Liver (tissue), 9 donors: Measurements from ENCODE around the gene HSD17B7. TPM values are rescaled to one million over a fixed set of nuclear protein-coding genes. Genes with fewer than 3 reads are reported as not detected.
"Not testable (repeated sequence)": the region's sequence is repeated elsewhere in the genome, so short reads cannot be mapped to it uniquely, and the experiment has no call there.

Experiments
- DNase-seq: peaks from one replicate; pipeline ENCODE4 v3.0.0-alpha.2; 2017; ENCODE audit warnings: low spot score
- H3K27ac ChIP-seq, 2 donors: one replicate each; pipeline ENCODE4 v1.7.0; 2013; ENCODE audit warnings: inconsistent platforms in 2 of 2, low read length in 2 of 2, control low read depth in 1 of 2, low read depth in 1 of 2, mild to moderate bottlenecking in 1 of 2
- H3K27me3 ChIP-seq, 4 donors: one replicate each; pipeline versions ENCODE4 v1.6.1 to v1.7.0; 2013; ENCODE audit warnings: low read length in 3 of 4, inconsistent platforms in 1 of 4, mild to moderate bottlenecking in 1 of 4, moderate library complexity in 1 of 4; ENCODE audit not compliant: control insufficient read depth in 4 of 4, insufficient read depth in 4 of 4
- H3K36me3 ChIP-seq, 4 donors: one replicate each; pipeline versions ENCODE4 v1.6.1 to v1.7.0; 2013; ENCODE audit warnings: low read length in 3 of 4, mild to moderate bottlenecking in 3 of 4, low read depth in 1 of 4, moderate library complexity in 1 of 4; ENCODE audit not compliant: control insufficient read depth in 4 of 4, insufficient read depth in 3 of 4
- H3K4me1 ChIP-seq, 4 donors: one replicate each; pipeline versions ENCODE4 v1.6.1 to v1.7.0; 2013; ENCODE audit warnings: low read length in 3 of 4, mild to moderate bottlenecking in 3 of 4, moderate library complexity in 1 of 4; ENCODE audit not compliant: control insufficient read depth in 4 of 4, insufficient read depth in 4 of 4
- H3K4me3 ChIP-seq, 3 donors: one replicate each; pipeline versions ENCODE4 v1.6.1 to v1.7.0; 2013; ENCODE audit warnings: low read length in 3 of 3, control low read depth in 1 of 3, low read depth in 1 of 3, mild to moderate bottlenecking in 1 of 3
- H3K9ac ChIP-seq, 2 donors: one replicate each; pipeline ENCODE4 v1.7.0; 2013; ENCODE audit warnings: low read length in 2 of 2, mild to moderate bottlenecking in 2 of 2, moderate library complexity in 2 of 2, control low read depth in 1 of 2, low read depth in 1 of 2
- H3K9me3 ChIP-seq, 4 donors: one replicate each; pipeline versions ENCODE4 v1.6.1 to v1.7.0; 2013; ENCODE audit warnings: low read length in 3 of 4; ENCODE audit not compliant: control insufficient read depth in 4 of 4
- CTCF ChIP-seq: fragments of 150-350 bp; IDR thresholded peaks from 2 replicates; pipeline ENCODE4 v1.5.1; 2017; ENCODE audit warnings: improper control_type of control experiment, low read depth, low read length; ENCODE audit not compliant: missing input control
- HNF4A ChIP-seq, 2 donors: conservative IDR thresholded peaks; 2 replicates each; pipeline ENCODE4 v1.6.1; 2016; ENCODE audit warnings: antibody characterized with exemption in 2 of 2, mild to moderate bottlenecking in 2 of 2
- JUND ChIP-seq, 2 donors: IDR thresholded peaks; 2 replicates each; pipeline ENCODE4 v1.6.1; 2016; ENCODE audit warnings: antibody characterized with exemption in 2 of 2
- RAD21 ChIP-seq, 2 donors: IDR thresholded peaks; 2 replicates each; pipeline ENCODE4 v1.6.1; 2016; ENCODE audit warnings: antibody characterized with exemption in 2 of 2, mild to moderate bottlenecking in 2 of 2
- WGBS: extraction: QIAGEN DNeasy Blood & Tissue Kit; methylation state at CpG from one replicate; pipeline ENCODE4 v1.1.7; 2013; 5-methylcytosine and 5-hydroxymethylcytosine counted together
- polyA plus RNA-seq, 2 donors: library from polyadenylated mRNA; stranded (reverse) in 1 of 2; unstranded in 1 of 2; fragments of 200-250 nt in 1 of 2; fragments of >200 nt in 1 of 2; fragmentation: Nextera tagmentation in 1 of 2; extraction: Ambion mirVana in 1 of 2; gene quantifications; one replicate each; pipeline versions ENCODE4 v1.2.1 to v1.2.3, GENCODE V29; 2013 to 2015
- total RNA-seq, 2 donors: library from RNA; depleted of rRNA; stranded (reverse); fragments of >200 nt; gene quantifications; one replicate each; pipeline ENCODE4 v1.2.3, GENCODE V29; 2014
- donor health status: healthy.
- donor health status: healthy.
- donor health status: healthy.
- donor health status: healthy.
- donor health status: healthy.

Gene HSD17B7
- total and polyA plus RNA-seq, 4 donors, result 22.9 to 115 (median 43.5) TPM

GRCh38 chr1:162790985-162791357 is 469 bp downstream of the HSD17B7 start:
- not testable (repeated sequence) for H3K9me3 ChIP-seq, H3K27me3 ChIP-seq, DNase-seq, H3K4me1 ChIP-seq, H3K36me3 ChIP-seq
- H3K4me3 ChIP-seq, result peak overlapping the region in 2 of 3 donors; percentile 54 to 56
- H3K9ac ChIP-seq, result peak overlapping the region; percentile 60 to 74
- peak overlapping the region; percentile 65 to 92 for H3K27ac ChIP-seq
- 1% methylated on average over 7 of the region's 8 CpGs for WGBS

- H3K9me3 ChIP-seq, result not testable (repeated sequence)
- H3K4me1 ChIP-seq, result peaks cover 2 to 12% (median 7%) of the 10 kb centered on the region in 4 donors
These were observed 3.8 kb downstream of the HSD17B7 start for GRCh38 chr1:162794284-162794683.

GRCh38 chr1:162796617-162797279 is 6.2 kb downstream of the HSD17B7 start:
- peaks cover 2 to 16% (median 7%) of the 10 kb centered on the region in 4 donors for H3K36me3 ChIP-seq
- not testable (repeated sequence) for H3K9me3 ChIP-seq, DNase-seq, H3K4me3 ChIP-seq, H3K9ac ChIP-seq, H3K27me3 ChIP-seq
- WGBS, result 55% methylated on average over 4 of the region's 4 CpGs
- peaks cover 1 to 13% (median 7%) of the 10 kb centered on the region in 4 donors for H3K4me1 ChIP-seq
- H3K27ac ChIP-seq, result peak overlapping the region in 1 of 2 donors; percentile 2

More at GRCh38 chr1:162794284-162794683, 3.8 kb downstream of the HSD17B7 start:
- WGBS, result 70% methylated on average over 1 of the region's 1 CpG
- DNase-seq, H3K9ac ChIP-seq, H3K27me3 ChIP-seq, H3K4me3 ChIP-seq, H3K36me3 ChIP-seq: not testable (repeated sequence)
- H3K27ac ChIP-seq, result peak overlapping the region in 1 of 2 donors; percentile 18

- H3K27me3 ChIP-seq, H3K4me1 ChIP-seq, H3K27ac ChIP-seq, H3K9ac ChIP-seq, H3K4me3 ChIP-seq, DNase-seq, H3K9me3 ChIP-seq: not testable (repeated sequence)
- 35% methylated on average over 6 of the region's 6 CpGs for WGBS
- TF ChIP-seq CTCF (peak; percentile 54), JUND (IDR thresholded peaks at IDR 0.05) (peak in 1 of 2 donors; percentile 21), RAD21 (IDR thresholded peaks at IDR 0.05) (peak; percentile 85 to 86), HNF4A (conservative IDR thresholded peaks at IDR 0.05) (peak; percentile 5 to 46)
- H3K36me3 ChIP-seq, result peaks cover 4 to 24% (median 18%) of the 10 kb centered on the region in 4 donors
These were observed 9.7 kb downstream of the HSD17B7 start for GRCh38 chr1:162799995-162800830.

GRCh38 chr1:162807503-162807902 is 17.0 kb downstream of the HSD17B7 start:
- not testable (repeated sequence) for H3K9me3 ChIP-seq, H3K9ac ChIP-seq, H3K27ac ChIP-seq, DNase-seq, H3K27me3 ChIP-seq, H3K4me3 ChIP-seq, H3K4me1 ChIP-seq
- peaks cover 2 to 23% (median 17%) of the 10 kb centered on the region in 4 donors for H3K36me3 ChIP-seq
- 83% methylated on average over 1 of the region's 2 CpGs for WGBS

- WGBS, result 99% methylated on average over 2 of the region's 2 CpGs
- H3K36me3 ChIP-seq, H3K9ac ChIP-seq, H3K9me3 ChIP-seq, H3K27me3 ChIP-seq, H3K4me3 ChIP-seq, H3K4me1 ChIP-seq, H3K27ac ChIP-seq, DNase-seq: not testable (repeated sequence)
These were observed 21.9 kb downstream of the HSD17B7 start for GRCh38 chr1:162812357-162812756.

GRCh38 chr1:162818136-162818535 is 27.6 kb downstream of the HSD17B7 start:
- not testable (repeated sequence) for H3K36me3 ChIP-seq, H3K27ac ChIP-seq, H3K9ac ChIP-seq, DNase-seq, H3K27me3 ChIP-seq, H3K4me3 ChIP-seq, H3K9me3 ChIP-seq
- peaks cover 5 to 12% (median 9%) of the 10 kb centered on the region in 4 donors for H3K4me1 ChIP-seq
- 95% methylated on average over 2 of the region's 2 CpGs for WGBS
